IPS-15b (cell line): ENCODE results near the gene ORAI1.

Experiments
- H3K27me3 ChIP-seq: one replicate; pipeline ENCODE4 v1.6.1; 2013; ENCODE audit warnings: low read length; ENCODE audit not compliant: control insufficient read depth, insufficient read depth
- H3K36me3 ChIP-seq: one replicate; pipeline ENCODE4 v1.6.1; 2013; ENCODE audit warnings: low read length; ENCODE audit not compliant: control insufficient read depth, insufficient read depth
- H3K4me1 ChIP-seq: one replicate; pipeline ENCODE4 v1.6.1; 2013; ENCODE audit warnings: mild to moderate bottlenecking, low read length; ENCODE audit not compliant: control insufficient read depth, insufficient read depth
- H3K4me3 ChIP-seq: one replicate; pipeline ENCODE4 v1.5.1; 2013; ENCODE audit warnings: low read depth, low read length
- H3K9ac ChIP-seq: one replicate; pipeline ENCODE4 v1.6.1; 2013; ENCODE audit warnings: low read depth, mild to moderate bottlenecking, low read length
- H3K9me3 ChIP-seq: one replicate; pipeline ENCODE4 v1.6.1; 2013; ENCODE audit warnings: mild to moderate bottlenecking, low read length; ENCODE audit not compliant: control insufficient read depth, insufficient read depth

The ORAI1 gene

DNA sequence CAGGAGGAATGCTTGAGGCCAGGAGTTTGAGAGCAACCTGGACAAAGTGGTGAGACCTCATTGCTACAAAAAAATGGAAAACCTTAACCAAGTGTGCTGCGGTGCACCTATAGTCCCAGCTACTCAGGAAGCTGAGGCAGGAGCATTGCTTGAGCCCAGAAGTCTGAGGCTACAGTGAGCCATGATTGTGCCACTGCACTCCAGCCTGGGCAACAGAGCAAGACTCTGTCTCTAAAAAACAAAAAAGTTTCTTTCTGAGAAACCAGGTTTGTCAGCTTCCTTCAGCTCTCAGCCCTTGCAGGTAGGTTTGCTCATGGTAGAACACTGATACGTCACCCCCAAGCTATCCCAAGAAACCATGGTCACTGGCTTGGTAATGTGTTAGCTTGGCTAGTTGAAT, 63.1 kb downstream of the ORAI1 start:
- no peaks in the 10 kb centered on the region for H3K36me3 ChIP-seq
- no peak overlapping the region for H3K4me3 ChIP-seq
- no peak overlapping the region for H3K9ac ChIP-seq
- no peaks in the 10 kb centered on the region for H3K9me3 ChIP-seq
- no peaks in the 10 kb centered on the region for H3K27me3 ChIP-seq
- H3K4me1 ChIP-seq, result no peaks in the 10 kb centered on the region
